Neuronal stem cell (in vitro differentiated cells): Measurements from ENCODE around the gene COMMD2. TPM values are rescaled to one million over a fixed set of nuclear protein-coding genes. Genes with fewer than 3 reads are reported as not detected.

ENCODE experiments used
- DNase-seq: peaks from one replicate; pipeline ENCODE4 v3.0.0-alpha.2; 2013; ENCODE audit warnings: low spot score
- H2AFZ ChIP-seq: one replicate; pipeline ENCODE4 v1.6.1; 2013; ENCODE audit warnings: mild to moderate bottlenecking, low read length, inconsistent platforms
- H2AK5ac ChIP-seq: 2 replicates; pipeline ENCODE4 v1.6.1; 2013; ENCODE audit warnings: low read depth, mild to moderate bottlenecking, inconsistent platforms, low read length, moderate library complexity, mixed read lengths
- H2BK120ac ChIP-seq: 2 replicates; pipeline ENCODE4 v1.6.1; 2013; ENCODE audit warnings: low read depth, mild to moderate bottlenecking, inconsistent platforms, low read length, moderate library complexity, mixed read lengths
- H2BK12ac ChIP-seq: one replicate; pipeline ENCODE4 v1.6.1; 2013; ENCODE audit warnings: low read length, inconsistent platforms
- H2BK15ac ChIP-seq: 2 replicates; pipeline ENCODE4 v1.6.1; 2013; ENCODE audit warnings: mild to moderate bottlenecking, low read length, inconsistent platforms, mixed read lengths
- H2BK5ac ChIP-seq: one replicate; pipeline ENCODE4 v1.6.1; 2013; ENCODE audit warnings: inconsistent platforms, mild to moderate bottlenecking, low read length, moderate library complexity
- H3K14ac ChIP-seq: one replicate; pipeline ENCODE4 v1.6.1; 2013; ENCODE audit warnings: low read length, inconsistent platforms
- H3K18ac ChIP-seq: 2 replicates; pipeline ENCODE4 v1.6.1; 2013; ENCODE audit warnings: low read length, inconsistent platforms
- H3K23ac ChIP-seq: 2 replicates; pipeline ENCODE4 v1.6.1; 2013; ENCODE audit warnings: low read depth, mild to moderate bottlenecking, mixed read lengths, low read length, inconsistent platforms; ENCODE audit not compliant: poor library complexity
- H3K27ac ChIP-seq: replicated peaks from 3 replicates; pipeline ENCODE4 v1.5.1; 2013; ENCODE audit warnings: low read length, inconsistent platforms
- H3K27me3 ChIP-seq, 3 experiments: 2 replicates each; pipeline ENCODE4 v1.6.1; 2013; ENCODE audit warnings: low read length in 3 of 3, mild to moderate bottlenecking in 2 of 3, inconsistent platforms in 1 of 3, low read depth in 1 of 3, mixed read lengths in 1 of 3, moderate library complexity in 1 of 3; ENCODE audit not compliant: control insufficient read depth in 3 of 3, insufficient read depth in 3 of 3
- H3K36me3 ChIP-seq, 2 donors: replicated peaks in 1 of 2; 2 replicates each; pipeline ENCODE4 v1.6.1; 2013; ENCODE audit warnings: low read length in 2 of 2; ENCODE audit not compliant: control insufficient read depth in 2 of 2, insufficient read depth in 2 of 2
- H3K4ac ChIP-seq: 2 replicates; pipeline ENCODE4 v1.6.1; 2013; ENCODE audit warnings: inconsistent platforms, mild to moderate bottlenecking, low read length, moderate library complexity
- H3K4me1 ChIP-seq, 2 donors: 1 replicate in 1 of 2; 2 replicates in 1 of 2; pipeline ENCODE4 v1.6.1; 2013; ENCODE audit warnings: low read length in 2 of 2, low read depth in 1 of 2; ENCODE audit not compliant: control insufficient read depth in 2 of 2, insufficient read depth in 1 of 2
- H3K4me2 ChIP-seq: one replicate; pipeline ENCODE4 v1.6.1; 2013; ENCODE audit warnings: mild to moderate bottlenecking, low read length, inconsistent platforms; ENCODE audit not compliant: insufficient read depth, poor library complexity, severe bottlenecking
- H3K4me3 ChIP-seq, 2 donors: 2 replicates each; pipeline ENCODE4 v1.5.1; 2013; ENCODE audit warnings: low read length in 2 of 2, mild to moderate bottlenecking in 2 of 2, inconsistent platforms in 1 of 2, moderate library complexity in 1 of 2
- H3K79me1 ChIP-seq: one replicate; pipeline ENCODE4 v1.6.1; 2013; ENCODE audit warnings: low read depth, mild to moderate bottlenecking, inconsistent platforms, low read length, moderate library complexity
- H3K9ac ChIP-seq: one replicate; pipeline ENCODE4 v1.6.1; 2013; ENCODE audit warnings: mild to moderate bottlenecking, low read depth, low read length, inconsistent platforms; ENCODE audit not compliant: poor library complexity
- H3K9me3 ChIP-seq, 2 donors: replicated peaks in 1 of 2; 2 replicates each; pipeline versions ENCODE3 to v1.6.1; 2013; ENCODE audit warnings: low read length in 2 of 2, mild to moderate bottlenecking in 2 of 2, inconsistent platforms in 1 of 2, low read depth in 1 of 2, mixed read lengths in 1 of 2, moderate library complexity in 1 of 2; ENCODE audit not compliant: control insufficient read depth in 2 of 2, insufficient read depth in 1 of 2
- H4K8ac ChIP-seq: one replicate; pipeline ENCODE4 v1.6.1; 2013; ENCODE audit warnings: low read depth, mild to moderate bottlenecking, inconsistent platforms, low read length, moderate library complexity
- H4K91ac ChIP-seq: one replicate; pipeline ENCODE4 v1.6.1; 2013; ENCODE audit warnings: low read length, low read depth, mild to moderate bottlenecking, inconsistent platforms; ENCODE audit not compliant: poor library complexity
- WGBS, 2 donors: extraction: QIAGEN DNeasy Blood & Tissue Kit; methylation state at CpG; one replicate each; pipeline ENCODE4 v1.1.7; 2013; ENCODE audit warnings: missing lambda C conversion rate in 2 of 2, mixed read lengths in 1 of 2; ENCODE audit not compliant: insufficient read length in 2 of 2, insufficient replicate concordance in 1 of 2; ENCODE audit errors: extremely low coverage in 2 of 2; 5-methylcytosine and 5-hydroxymethylcytosine counted together
- polyA plus RNA-seq, 2 experiments: library from polyadenylated mRNA; stranded (reverse); fragments of 200-250 nt; gene quantifications; one replicate each; pipeline ENCODE4 v1.2.3, GENCODE V29; 2013

COMMD2 gene
- polyA plus RNA-seq (2013, experiment 1 of 2) = 36.5 TPM
- 36.8 TPM for polyA plus RNA-seq (2013, experiment 2 of 2)

DNA sequence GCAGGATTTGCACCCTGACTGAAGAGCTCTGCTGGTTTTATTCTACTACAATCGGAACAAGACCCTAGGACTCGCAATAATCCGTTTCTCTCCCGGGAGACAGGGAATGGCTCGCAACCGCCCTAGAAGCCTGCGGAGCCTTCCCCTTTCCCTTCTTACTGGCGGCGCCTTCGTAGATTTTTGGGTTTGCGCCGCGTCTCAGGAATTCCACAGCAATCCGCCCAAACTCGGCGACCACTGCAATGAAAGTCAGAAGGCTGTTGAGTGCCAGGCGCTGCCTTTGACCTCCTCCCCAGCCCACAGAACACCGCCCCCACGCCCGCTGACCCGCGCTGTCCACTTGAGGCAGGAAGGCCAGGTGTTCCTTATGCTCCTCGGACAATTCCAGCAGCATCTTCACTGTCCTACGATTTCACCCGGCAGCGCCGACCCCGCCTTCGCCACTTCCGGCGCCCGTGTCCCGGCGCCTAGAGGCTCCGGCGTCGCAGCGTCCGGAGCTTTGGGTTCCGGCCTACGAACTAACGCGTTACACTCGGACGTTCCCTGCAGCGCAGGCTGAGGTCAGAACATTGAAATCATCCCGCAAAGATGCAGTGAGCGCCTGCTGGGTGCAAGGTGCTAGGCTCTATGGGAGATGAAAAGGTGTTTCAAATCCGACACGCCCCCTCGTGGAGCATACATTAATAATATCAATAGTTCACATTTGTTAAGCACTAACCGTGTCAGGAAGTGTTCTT, at the start of gene COMMD2:
TSS of gene COMMD2 (minus strand) at position 439 of the 737 bp plus-strand sequence. CDS start at position 394, 45 bp downstream.
- no peak within 1 kb of the TSS for H2BK15ac ChIP-seq
- H3K4me3 ChIP-seq = peak within 1 kb of the TSS; percentile 89 to 100
- H3K18ac ChIP-seq = peak within 1 kb of the TSS; percentile 91
- H3K23ac ChIP-seq = peak within 1 kb of the TSS; percentile 76
- no peak within 1 kb of the TSS for H2BK120ac ChIP-seq
- peaks cover 0 to 12% (median 0%) of the 10 kb centered on the region in 3 experiments for H3K27me3 ChIP-seq
- WGBS, 2 donors = no CpG with 5 or more reads among the region's 52 CpGs
- peak within 1 kb of the TSS; percentile 94 for H2AFZ ChIP-seq
- no peaks in the 10 kb centered on the region for H3K9me3 ChIP-seq
- no peak within 1 kb of the TSS for H3K4ac ChIP-seq
- peak within 1 kb of the TSS; percentile 96 for H3K9ac ChIP-seq
- peak within 1 kb of the TSS; percentile 7 for H2BK5ac ChIP-seq
- no peak within 1 kb of the TSS for H3K27ac ChIP-seq
- H4K91ac ChIP-seq = no peak within 1 kb of the TSS
- H3K79me1 ChIP-seq = no peaks in the 10 kb centered on the region
- peaks cover 3 to 6% of the 10 kb centered on the region in 2 donors for H3K4me1 ChIP-seq
- no peak within 1 kb of the TSS for H2BK12ac ChIP-seq
- peaks cover 7 to 38% of the 10 kb centered on the region in 2 donors for H3K36me3 ChIP-seq
- H2AK5ac ChIP-seq = no peak within 1 kb of the TSS
- H4K8ac ChIP-seq = no peak within 1 kb of the TSS
- H3K14ac ChIP-seq = peak within 1 kb of the TSS; percentile 72
- DNase-seq = peak; percentile 77
- peak within 1 kb of the TSS; percentile 51 for H3K4me2 ChIP-seq

DNA sequence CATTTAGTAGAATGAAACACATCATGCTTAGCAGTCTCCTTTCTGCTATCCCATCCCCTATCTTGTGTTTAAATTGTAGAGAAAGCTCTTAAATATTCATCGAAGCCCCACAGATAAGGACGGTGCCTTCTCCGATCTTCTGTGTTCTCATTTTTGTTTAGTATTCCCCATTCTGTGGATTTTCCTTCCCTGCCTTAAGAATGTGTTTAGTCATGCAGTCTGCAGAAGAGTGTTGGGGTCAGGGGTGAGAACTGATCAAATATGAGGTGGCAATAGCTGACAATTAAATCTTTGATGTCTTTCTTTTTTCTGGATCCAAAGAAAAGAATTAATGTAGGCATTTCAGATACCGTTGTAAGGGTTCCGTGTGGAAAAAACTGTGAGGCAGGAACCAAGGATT, 49.4 kb upstream of the COMMD2 start:
- no peak overlapping the region for H3K14ac ChIP-seq
- no peaks in the 10 kb centered on the region for H3K36me3 ChIP-seq
- no peak overlapping the region for H2BK120ac ChIP-seq
- no peaks in the 10 kb centered on the region for H3K9me3 ChIP-seq
- no peaks in the 10 kb centered on the region for H3K79me1 ChIP-seq
- H2AK5ac ChIP-seq = no peak overlapping the region
- H4K8ac ChIP-seq = no peak overlapping the region
- no CpG with 5 or more reads among the region's 5 CpGs for WGBS, 2 donors
- no peak overlapping the region for H3K27ac ChIP-seq
- no peak overlapping the region for H3K4me3 ChIP-seq
- H3K27me3 ChIP-seq = no peaks in the 10 kb centered on the region
- H3K23ac ChIP-seq = no peak overlapping the region
- DNase-seq = no peak
- H2BK5ac ChIP-seq = no peak overlapping the region
- H2AFZ ChIP-seq = peak overlapping the region; percentile 1
- no peak overlapping the region for H3K9ac ChIP-seq
- no peaks in the 10 kb centered on the region for H3K4me1 ChIP-seq
- no peak overlapping the region for H2BK12ac ChIP-seq
- no peak overlapping the region for H2BK15ac ChIP-seq
- no peak overlapping the region for H3K18ac ChIP-seq
- no peak overlapping the region for H3K4ac ChIP-seq
- no peak overlapping the region for H4K91ac ChIP-seq
- no peak overlapping the region for H3K4me2 ChIP-seq

DNA sequence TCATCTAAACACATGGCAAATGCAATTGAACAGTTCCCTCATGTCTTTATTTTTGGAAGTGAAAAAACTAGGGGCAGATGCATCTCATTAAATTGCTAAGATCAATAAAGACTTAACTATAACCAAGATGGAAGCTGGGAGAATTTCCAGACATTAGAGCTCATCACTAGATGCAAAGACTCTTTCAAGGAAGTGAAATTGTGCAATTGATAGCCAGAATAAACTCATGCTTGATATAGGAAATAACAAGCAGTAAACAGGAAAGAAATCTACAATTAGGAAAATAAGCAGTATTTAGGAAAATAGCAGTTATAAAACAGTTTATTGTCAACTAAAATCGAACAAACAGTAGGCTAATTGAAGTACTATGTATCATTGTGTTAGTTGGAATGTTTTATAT, 48.9 kb upstream of the COMMD2 start:
- Histone ChIP-seq H3K4me1 (no peaks in the 10 kb centered on the region), H4K8ac (no peak overlapping the region), H2BK5ac (no peak overlapping the region), H2BK12ac (no peak overlapping the region), H3K23ac (no peak overlapping the region), H3K79me1 (no peaks in the 10 kb centered on the region), H3K14ac (no peak overlapping the region), H3K18ac (no peak overlapping the region), H2AK5ac (no peak overlapping the region), H4K91ac (no peak overlapping the region), H2BK120ac (no peak overlapping the region), H3K9me3 (no peaks in the 10 kb centered on the region), H2AFZ (peak overlapping the region; percentile 1), H3K4me2 (no peak overlapping the region), H3K36me3 (no peaks in the 10 kb centered on the region), H3K4ac (no peak overlapping the region), H3K9ac (no peak overlapping the region), H2BK15ac (no peak overlapping the region), H3K4me3 (no peak overlapping the region), H3K27ac (no peak overlapping the region), H3K27me3 (no peaks in the 10 kb centered on the region)
- WGBS, 2 donors = no CpG with 5 or more reads among the region's 1 CpG
- DNase-seq = no peak

DNA sequence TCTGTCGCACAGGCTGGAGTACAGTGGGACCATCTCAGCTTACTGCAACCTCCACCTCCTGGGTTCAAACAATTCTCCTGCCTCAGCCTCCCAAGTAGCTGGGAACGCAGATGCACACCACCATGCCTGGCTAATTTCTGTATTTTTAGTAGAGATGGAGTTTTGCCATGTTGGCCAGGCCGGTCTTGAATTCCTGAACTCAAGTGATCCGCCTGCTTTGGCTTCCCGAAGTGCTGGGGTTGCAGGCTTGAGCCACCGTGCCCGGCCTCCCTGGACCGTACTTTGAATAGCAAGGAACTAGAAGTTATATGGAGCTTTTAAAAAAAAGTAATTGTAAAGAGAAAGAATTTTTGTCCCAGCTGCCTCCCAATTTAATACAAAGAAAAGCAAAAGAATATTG, 48.4 kb upstream of the COMMD2 start:
- H4K91ac ChIP-seq = no peak overlapping the region
- no peaks in the 10 kb centered on the region for H3K36me3 ChIP-seq
- H2BK120ac ChIP-seq = no peak overlapping the region
- H3K9ac ChIP-seq = no peak overlapping the region
- no peak overlapping the region for H3K14ac ChIP-seq
- no peak overlapping the region for H2AFZ ChIP-seq
- H3K27ac ChIP-seq = no peak overlapping the region
- H3K4ac ChIP-seq = no peak overlapping the region
- DNase-seq = no peak
- H3K4me3 ChIP-seq = no peak overlapping the region
- no peak overlapping the region for H3K4me2 ChIP-seq
- no peak overlapping the region for H3K18ac ChIP-seq
- H3K23ac ChIP-seq = no peak overlapping the region
- H3K9me3 ChIP-seq = no peaks in the 10 kb centered on the region
- no peak overlapping the region for H2BK12ac ChIP-seq
- no peaks in the 10 kb centered on the region for H3K79me1 ChIP-seq
- no peak overlapping the region for H4K8ac ChIP-seq
- H3K4me1 ChIP-seq = no peaks in the 10 kb centered on the region
- no peak overlapping the region for H2BK15ac ChIP-seq
- no peak overlapping the region for H2AK5ac ChIP-seq
- WGBS, 2 donors = no CpG with 5 or more reads among the region's 8 CpGs
- H3K27me3 ChIP-seq = no peaks in the 10 kb centered on the region
- no peak overlapping the region for H2BK5ac ChIP-seq
